Measurements from ENCODE around the gene TEKTIP1. TPM values are rescaled to one million over a fixed set of nuclear protein-coding genes. Genes with fewer than 3 reads are reported as not detected.
A peak's percentile ranks its signal among the peaks of the same experiment; 100 is the strongest.

TEKTIP1 gene
- total and polyA plus RNA-seq, 9 donors = 0.49 to 5.2 (median 3.8) TPM

- no peaks in the 10 kb centered on the region for H3K9me3 ChIP-seq (replicated peaks; ENCODE audit: control insufficient read depth, low read depth, low read length)
- H3K27ac ChIP-seq (ENCODE audit: low read length) = no peak overlapping the region
- peak; percentile 1 for DNase-seq
- no peaks in the 10 kb centered on the region for H3K27me3 ChIP-seq (ENCODE audit: control insufficient read depth, insufficient read depth, low read length)
- WGBS (ENCODE audit: insufficient coverage) = 85% methylated on average over 35 of the region's 36 CpGs
- H3K4me3 ChIP-seq (ENCODE audit: low read length) = no peak overlapping the region
- peaks cover 29% of the 10 kb centered on the region for H3K36me3 ChIP-seq (ENCODE audit: control insufficient read depth, insufficient read depth, low read length)
- no peaks in the 10 kb centered on the region for H3K4me1 ChIP-seq (ENCODE audit: control insufficient read depth, insufficient read depth, low read length)
These were observed 8.9 kb downstream of the TEKTIP1 start for GRCh38 chr19:3547767-3548282.

GRCh38 chr19:3548606-3549005, 9.6 kb downstream of the TEKTIP1 start:
- WGBS (ENCODE audit: insufficient coverage) = 65% methylated on average over 13 of the region's 14 CpGs
- Histone ChIP-seq H3K4me1 (ENCODE audit: control insufficient read depth, insufficient read depth, low read length) (no peaks in the 10 kb centered on the region), H3K27me3 (ENCODE audit: control insufficient read depth, insufficient read depth, low read length) (no peaks in the 10 kb centered on the region), H3K4me3 (ENCODE audit: low read length) (no peak overlapping the region), H3K36me3 (ENCODE audit: control insufficient read depth, insufficient read depth, low read length) (peaks cover 29% of the 10 kb centered on the region), H3K27ac (ENCODE audit: low read length) (no peak overlapping the region), H3K9me3 (replicated peaks; ENCODE audit: control insufficient read depth, low read depth, low read length) (no peaks in the 10 kb centered on the region)
- no peak for DNase-seq

GRCh38 chr19:3549816-3550215, 10.8 kb downstream of the TEKTIP1 start:
- Histone ChIP-seq H3K36me3 (ENCODE audit: control insufficient read depth, insufficient read depth, low read length) (peaks cover 25% of the 10 kb centered on the region), H3K4me3 (ENCODE audit: low read length) (no peak overlapping the region), H3K9me3 (replicated peaks; ENCODE audit: control insufficient read depth, low read depth, low read length) (no peaks in the 10 kb centered on the region), H3K27ac (ENCODE audit: low read length) (no peak overlapping the region), H3K27me3 (ENCODE audit: control insufficient read depth, insufficient read depth, low read length) (no peaks in the 10 kb centered on the region), H3K4me1 (ENCODE audit: control insufficient read depth, insufficient read depth, low read length) (peaks cover 5% of the 10 kb centered on the region)
- 88% methylated on average over 7 of the region's 10 CpGs for WGBS (ENCODE audit: insufficient coverage)
- DNase-seq = no peak

GRCh38 chr19:3550947-3551791, 12.2 kb downstream of the TEKTIP1 start:
- Histone ChIP-seq H3K36me3 (ENCODE audit: control insufficient read depth, insufficient read depth, low read length) (peaks cover 14% of the 10 kb centered on the region), H3K4me1 (ENCODE audit: control insufficient read depth, insufficient read depth, low read length) (peaks cover 8% of the 10 kb centered on the region), H3K4me3 (ENCODE audit: low read length) (no peak overlapping the region), H3K27ac (ENCODE audit: low read length) (no peak overlapping the region), H3K27me3 (ENCODE audit: control insufficient read depth, insufficient read depth, low read length) (no peaks in the 10 kb centered on the region), H3K9me3 (replicated peaks; ENCODE audit: control insufficient read depth, low read depth, low read length) (no peaks in the 10 kb centered on the region)
- 86% methylated on average over 27 of the region's 34 CpGs for whole genome bisulfite sequencing (ENCODE audit: insufficient coverage)
- DNase-seq = no peak

GRCh38 chr19:3551792-3552095, 12.8 kb downstream of the TEKTIP1 start:
- 82% methylated on average over 8 of the region's 9 CpGs for WGBS (ENCODE audit: insufficient coverage)
- Histone ChIP-seq H3K27ac (ENCODE audit: low read length) (no peak overlapping the region), H3K4me3 (ENCODE audit: low read length) (no peak overlapping the region), H3K36me3 (ENCODE audit: control insufficient read depth, insufficient read depth, low read length) (peaks cover 10% of the 10 kb centered on the region), H3K27me3 (ENCODE audit: control insufficient read depth, insufficient read depth, low read length) (no peaks in the 10 kb centered on the region), H3K9me3 (replicated peaks; ENCODE audit: control insufficient read depth, low read depth, low read length) (no peaks in the 10 kb centered on the region), H3K4me1 (ENCODE audit: control insufficient read depth, insufficient read depth, low read length) (peaks cover 14% of the 10 kb centered on the region)
- DNase-seq = no peak

- Histone ChIP-seq H3K36me3 (ENCODE audit: control insufficient read depth, insufficient read depth, low read length) (no peaks in the 10 kb centered on the region), H3K4me3 (ENCODE audit: low read length) (no peak overlapping the region), H3K4me1 (ENCODE audit: control insufficient read depth, insufficient read depth, low read length) (peaks cover 18% of the 10 kb centered on the region), H3K9me3 (replicated peaks; ENCODE audit: control insufficient read depth, low read depth, low read length) (no peaks in the 10 kb centered on the region), H3K27ac (ENCODE audit: low read length) (peak overlapping the region; percentile 20), H3K27me3 (ENCODE audit: control insufficient read depth, insufficient read depth, low read length) (no peaks in the 10 kb centered on the region)
- no peak for DNase-seq
- WGBS (ENCODE audit: insufficient coverage) = 56% methylated on average over 5 of the region's 21 CpGs
These were observed 15.5 kb downstream of the TEKTIP1 start for GRCh38 chr19:3554254-3555083.

- Histone ChIP-seq H3K4me1 (ENCODE audit: control insufficient read depth, insufficient read depth, low read length) (peaks cover 18% of the 10 kb centered on the region), H3K4me3 (ENCODE audit: low read length) (no peak overlapping the region), H3K27me3 (ENCODE audit: control insufficient read depth, insufficient read depth, low read length) (no peaks in the 10 kb centered on the region), H3K9me3 (replicated peaks; ENCODE audit: control insufficient read depth, low read depth, low read length) (no peaks in the 10 kb centered on the region), H3K27ac (ENCODE audit: low read length) (no peak overlapping the region), H3K36me3 (ENCODE audit: control insufficient read depth, insufficient read depth, low read length) (no peaks in the 10 kb centered on the region)
- WGBS (ENCODE audit: insufficient coverage) = 78% methylated on average over 8 of the region's 15 CpGs
- DNase-seq = no peak
These were observed 16.9 kb downstream of the TEKTIP1 start for GRCh38 chr19:3555653-3556422.

- 30% methylated on average over 9 of the region's 9 CpGs for WGBS (ENCODE audit: insufficient coverage)
These were observed 17.5 kb downstream of the TEKTIP1 start for GRCh38 chr19:3556423-3556977.

GRCh38 chr19:3556978-3557460, 18.0 kb downstream of the TEKTIP1 start:
- H3K4me1 ChIP-seq (ENCODE audit: control insufficient read depth, insufficient read depth, low read length) = peaks cover 18% of the 10 kb centered on the region
- peak overlapping the region; percentile 55 for H3K4me3 ChIP-seq (ENCODE audit: low read length)
- H3K27me3 ChIP-seq (ENCODE audit: control insufficient read depth, insufficient read depth, low read length) = no peaks in the 10 kb centered on the region
- no peaks in the 10 kb centered on the region for H3K9me3 ChIP-seq (replicated peaks; ENCODE audit: control insufficient read depth, low read depth, low read length)
- WGBS (ENCODE audit: insufficient coverage) = under 1% methylated on average over 60 of the region's 60 CpGs
- no peak for DNase-seq
- no peak overlapping the region for H3K27ac ChIP-seq (ENCODE audit: low read length)
- no peaks in the 10 kb centered on the region for H3K36me3 ChIP-seq (ENCODE audit: control insufficient read depth, insufficient read depth, low read length)

More at GRCh38 chr19:3556423-3556977, 17.5 kb downstream of the TEKTIP1 start:
- no peaks in the 10 kb centered on the region for H3K9me3 ChIP-seq (replicated peaks; ENCODE audit: control insufficient read depth, low read depth, low read length)
- no peaks in the 10 kb centered on the region for H3K36me3 ChIP-seq (ENCODE audit: control insufficient read depth, insufficient read depth, low read length)
- H3K4me1 ChIP-seq (ENCODE audit: control insufficient read depth, insufficient read depth, low read length) = peaks cover 18% of the 10 kb centered on the region
- DNase-seq = no peak
- no peaks in the 10 kb centered on the region for H3K27me3 ChIP-seq (ENCODE audit: control insufficient read depth, insufficient read depth, low read length)
- H3K27ac ChIP-seq (ENCODE audit: low read length) = no peak overlapping the region
- peak overlapping the region; percentile 55 for H3K4me3 ChIP-seq (ENCODE audit: low read length)
